GM10847 (cell line): ENCODE measurements around the gene ADGRV1.

ENCODE experiments used
- POLR2A ChIP-seq: IDR thresholded peaks from 2 replicates; pipeline ENCODE4 v1.6.1; 2011; ENCODE audit not compliant: insufficient read length; ENCODE audit errors: extremely low read depth

Gene ADGRV1

GRCh38 chr5:90930062-90930461 lies 371.5 kb downstream of the ADGRV1 start:
- TF ChIP-seq POLR2A, result no peak

GRCh38 chr5:90930756-90931431 lies 372.3 kb downstream of the ADGRV1 start:
- TF ChIP-seq POLR2A, result no peak

- no peak for TF ChIP-seq POLR2A
Measured at GRCh38 chr5:90932052-90932699, 373.6 kb downstream of the ADGRV1 start.

GRCh38 chr5:90933298-90933697 lies 374.7 kb downstream of the ADGRV1 start:
- no peak for TF ChIP-seq POLR2A

GRCh38 chr5:90934091-90934719 lies 375.6 kb downstream of the ADGRV1 start:
- no peak for TF ChIP-seq POLR2A

- no peak for TF ChIP-seq POLR2A
Measured at GRCh38 chr5:90934738-90935137, 376.1 kb downstream of the ADGRV1 start.

GRCh38 chr5:90939211-90939610 lies 380.6 kb downstream of the ADGRV1 start:
- no peak for TF ChIP-seq POLR2A

GRCh38 chr5:90940227-90940995 lies 381.8 kb downstream of the ADGRV1 start:
- TF ChIP-seq POLR2A, result no peak

- TF ChIP-seq POLR2A, result no peak
Measured at GRCh38 chr5:90941002-90941720, 382.6 kb downstream of the ADGRV1 start.

- TF ChIP-seq POLR2A, result no peak
Measured at GRCh38 chr5:90944116-90944515, 385.5 kb downstream of the ADGRV1 start.

GRCh38 chr5:90947667-90948066 lies 389.1 kb downstream of the ADGRV1 start:
- no peak for TF ChIP-seq POLR2A

- TF ChIP-seq POLR2A, result no peak
Measured at GRCh38 chr5:90948969-90949368, 390.4 kb downstream of the ADGRV1 start.

- TF ChIP-seq POLR2A, result no peak
Measured at GRCh38 chr5:90949469-90950358, 391.1 kb downstream of the ADGRV1 start.

- TF ChIP-seq POLR2A, result no peak
Measured at GRCh38 chr5:90955001-90955635, 396.5 kb downstream of the ADGRV1 start.

GRCh38 chr5:90956511-90957097 lies 398.0 kb downstream of the ADGRV1 start:
- TF ChIP-seq POLR2A, result no peak
